HG03139 (cell line): Measurements from ENCODE around the gene GPRIN3.

ENCODE experiments used
- ATAC-seq: cut with Tn5 transposase; IDR thresholded peaks from one replicate; pipeline ENCODE4 v1.9.1; 2021; ENCODE audit not compliant: unreplicated experiment

Gene GPRIN3

GRCh38 chr4:89307446-89308160, at the start of gene GPRIN3:
TSS of gene GPRIN3 (minus strand) at chr4:89307800. CDS start at chr4:89250110, 57,690 bp downstream.
- peak; percentile 63 for ATAC-seq

- ATAC-seq: no peak
Measured at GRCh38 chr4:89357340-89357739, 49.7 kb upstream of the GPRIN3 start.

GRCh38 chr4:89356086-89356485, 48.5 kb upstream of the GPRIN3 start:
- no peak for ATAC-seq

GRCh38 chr4:89353514-89353913, 45.9 kb upstream of the GPRIN3 start:
- ATAC-seq: no peak

GRCh38 chr4:89352541-89352940, 44.9 kb upstream of the GPRIN3 start:
- no peak for ATAC-seq

- no peak for ATAC-seq
Measured at GRCh38 chr4:89351201-89351600, 43.6 kb upstream of the GPRIN3 start.

- no peak for ATAC-seq
Measured at GRCh38 chr4:89347363-89348025, 39.9 kb upstream of the GPRIN3 start.

- no peak for ATAC-seq
Measured at GRCh38 chr4:89344571-89344970, 37.0 kb upstream of the GPRIN3 start.

- ATAC-seq: no peak
Measured at GRCh38 chr4:89338206-89338605, 30.6 kb upstream of the GPRIN3 start.

- no peak for ATAC-seq
Measured at GRCh38 chr4:89337681-89338080, 30.1 kb upstream of the GPRIN3 start.

GRCh38 chr4:89336818-89337420, 29.3 kb upstream of the GPRIN3 start:
- no peak for ATAC-seq

GRCh38 chr4:89334830-89335229, 27.2 kb upstream of the GPRIN3 start:
- no peak for ATAC-seq

GRCh38 chr4:89334311-89334710, 26.7 kb upstream of the GPRIN3 start:
- no peak for ATAC-seq

GRCh38 chr4:89331686-89332544, 24.3 kb upstream of the GPRIN3 start:
- ATAC-seq: no peak

GRCh38 chr4:89331197-89331596, 23.6 kb upstream of the GPRIN3 start:
- no peak for ATAC-seq

GRCh38 chr4:89329280-89329679, 21.7 kb upstream of the GPRIN3 start:
- ATAC-seq: no peak

- ATAC-seq: peak; percentile 93
Measured at GRCh38 chr4:89324671-89325070, 17.1 kb upstream of the GPRIN3 start.

GRCh38 chr4:89322671-89323070, 15.1 kb upstream of the GPRIN3 start:
- ATAC-seq: no peak

- ATAC-seq: no peak
Measured at GRCh38 chr4:89319756-89320155, 12.2 kb upstream of the GPRIN3 start.

- ATAC-seq: no peak
Measured at GRCh38 chr4:89316931-89317366, 9.3 kb upstream of the GPRIN3 start.

- ATAC-seq: no peak
Measured at GRCh38 chr4:89316211-89316610, 8.6 kb upstream of the GPRIN3 start.
